ENCODE data around the gene TBX22. TPM values are rescaled to one million over a fixed set of nuclear protein-coding genes. Genes with fewer than 3 reads are reported as not detected.

TBX22 gene
- total and polyA plus RNA-seq, 2 of the 8 experiments (the other 6 are each of a cell fraction or from before 2014, with no cell fraction given) = 0.63 to 0.68 TPM

DNA sequence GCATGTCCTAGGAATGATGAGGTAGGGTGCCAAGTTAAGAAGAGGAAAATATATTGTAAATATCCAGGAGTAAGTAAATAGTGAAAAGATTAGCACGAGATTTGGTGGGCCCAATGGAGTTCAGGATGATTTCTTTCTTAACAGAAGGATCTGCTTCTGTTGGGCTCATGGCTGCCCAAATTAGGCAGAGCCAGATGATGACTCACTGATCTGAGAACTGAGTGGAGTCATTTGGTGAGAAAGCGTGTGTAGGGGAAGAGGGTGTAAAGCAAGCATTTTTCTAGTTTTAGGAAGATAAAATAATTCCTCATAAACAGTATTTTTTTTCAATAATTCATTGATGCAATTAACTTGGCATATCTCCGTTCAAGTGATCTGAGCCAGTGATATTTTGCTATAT, 1.6 kb downstream of the TBX22 start:
- no peak overlapping the region for H2BK12ac ChIP-seq (ENCODE audit: low read depth, low read length)
- H3K79me2 ChIP-seq (ENCODE audit: control insufficient read depth in 1 of 2, insufficient read depth in 2 of 2, low read length in 2 of 2) = no peaks in the 10 kb centered on the region
- H3K23ac ChIP-seq (ENCODE audit: insufficient read length) = no peak overlapping the region
- H3K4me3 ChIP-seq (ENCODE audit: extremely low read depth in 1 of 4, insufficient read depth in 2 of 4, low read depth in 3 of 4, low read length in 4 of 4) = no peak overlapping the region
- H2BK20ac ChIP-seq (ENCODE audit: low read length) = no peak overlapping the region
- no peak overlapping the region for H2AFZ ChIP-seq (ENCODE audit: low read length)
- WGBS, 2 experiments (ENCODE audit: extremely low coverage in 1 of 2, insufficient coverage in 1 of 2, insufficient read length in 1 of 2, insufficient replicate concordance in 2 of 2, low coverage in 1 of 2, low lambda C conversion rate in 2 of 2, missing lambda C conversion rate in 1 of 2) = 88% methylated on average over 3 of the region's 3 CpGs; no CpG with 5 or more reads in 1 of the 2 experiments
- no peak overlapping the region for H3K14ac ChIP-seq (ENCODE audit: insufficient read length)
- ChIA-PET POLR2A (ENCODE audit: partially characterized antibody) (no interaction called here), CTCF (ENCODE audit: partially characterized antibody) (no interaction called here)
- H3K18ac ChIP-seq (ENCODE audit: extremely low read depth, low read length) = no peak overlapping the region
- H2AK5ac ChIP-seq (ENCODE audit: low read depth, low read length) = no peak overlapping the region
- no peak overlapping the region for H4K91ac ChIP-seq (replicated peaks; ENCODE audit: insufficient read length, low read length)
- no peak overlapping the region for H3K4me2 ChIP-seq (ENCODE audit: insufficient read depth in 1 of 2, low read depth in 2 of 2, low read length in 2 of 2)
- no peaks in the 10 kb centered on the region for H3K9me3 ChIP-seq (ENCODE audit: insufficient read depth in 2 of 2, low read depth in 1 of 2, low read length in 1 of 2)
- H3K79me1 ChIP-seq (ENCODE audit: low read depth, low read length) = no peaks in the 10 kb centered on the region
- H4K20me1 ChIP-seq (replicated peaks in 1 of 2; ENCODE audit: control insufficient read depth in 1 of 2, insufficient read depth in 2 of 2, low read length in 2 of 2) = no peaks in the 10 kb centered on the region
- H3K56ac ChIP-seq (replicated peaks; ENCODE audit: insufficient read length, low read depth, low read length) = no peak overlapping the region
- peaks cover 0 to 9% (median under 1%) of the 10 kb centered on the region in 4 experiments; a peak in 3 of 7 replicates for H3K4me1 ChIP-seq (replicated peaks in 1 of 4; ENCODE audit: control insufficient read depth in 3 of 4, insufficient read depth in 4 of 4, low read length in 3 of 4)
- H3K23me2 ChIP-seq (ENCODE audit: low read depth, low read length) = no peaks in the 10 kb centered on the region
- H3K27me3 ChIP-seq (replicated peaks in 1 of 4; ENCODE audit: control insufficient read depth in 3 of 4, extremely low read depth in 1 of 4, insufficient read depth in 3 of 4, low read length in 3 of 4) = no peaks in the 10 kb centered on the region
- DNase-seq (ENCODE audit: low read depth in 1 of 2, low spot score in 2 of 2) = no peak
- no peak overlapping the region for H2BK5ac ChIP-seq (ENCODE audit: low read depth, low read length)
- H3K9ac ChIP-seq (replicated peaks in 1 of 4; ENCODE audit: extremely low read depth in 1 of 4, low read depth in 3 of 4, low read length in 3 of 4) = no peak overlapping the region
- H2BK15ac ChIP-seq (ENCODE audit: low read length) = no peak overlapping the region
- no peaks in the 10 kb centered on the region for H3K36me3 ChIP-seq (ENCODE audit: control insufficient read depth in 2 of 4, insufficient read depth in 4 of 4, low read length in 3 of 4)
- no peak overlapping the region for H3K4ac ChIP-seq (replicated peaks; ENCODE audit: insufficient read length, low read depth, low read length)
- FAIRE-seq = no peak
- H3K27ac ChIP-seq (ENCODE audit: low read depth, low read length) = no peak overlapping the region
- no peak overlapping the region for H4K8ac ChIP-seq (ENCODE audit: extremely low read depth, insufficient read depth, low read length)
- H4K5ac ChIP-seq (ENCODE audit: insufficient read length, low read depth, low read length) = no peak overlapping the region
- H2BK120ac ChIP-seq (replicated peaks; ENCODE audit: low read depth, low read length) = no peak overlapping the region
- TF ChIP-seq CHD7 (IDR thresholded peaks at IDR 0.05; ENCODE audit: insufficient replicate concordance, low read length) = no peak

Data from H1 (cell line).